K562 (cell line): ENCODE results near the gene ARMCX6. TPM values are rescaled to one million over a fixed set of nuclear protein-coding genes. Genes with fewer than 3 reads are reported as not detected.

Source experiments
- CBFA2T2 ChIP-seq: fragments of 450-650 bp; conservative IDR thresholded peaks from 2 replicates; pipeline ENCODE4 v1.6.1; 2017; ENCODE audit warnings: mild to moderate bottlenecking
- CREM ChIP-seq: IDR thresholded peaks from 2 replicates; pipeline ENCODE4 v1.6.1; 2014; ENCODE audit warnings: antibody characterized with exemption, low read depth
- EGR1 ChIP-seq: fragments of 450-650 bp; conservative IDR thresholded peaks from 2 replicates; pipeline ENCODE4 v1.6.1; 2017; ENCODE audit warnings: mild to moderate bottlenecking
- FUS ChIP-seq: fragments of 200-400 bp; formaldehyde crosslinking; optimal IDR thresholded peaks from 2 replicates; pipeline ENCODE3; 2017; ENCODE audit warnings: low read depth, low read length
- NR2F6 ChIP-seq: fragments of 450-650 bp; formaldehyde crosslinking; IDR thresholded peaks from 2 replicates; pipeline ENCODE4 v1.4.0; 2020; ENCODE audit warnings: mild to moderate bottlenecking
- SNRNP70 ChIP-seq: fragments of 200-400 bp; formaldehyde crosslinking; optimal IDR thresholded peaks from 2 replicates; pipeline ENCODE3; 2017; ENCODE audit warnings: low read depth, low read length
- TCF7 ChIP-seq: sonication (generic); IDR thresholded peaks from 2 replicates; pipeline ENCODE4 v1.6.1; 2016; ENCODE audit warnings: antibody characterized with exemption, borderline replicate concordance
- XRCC3 ChIP-seq: fragments of 450-650 bp; IDR thresholded peaks from 2 replicates; pipeline ENCODE4 v1.6.1; 2017; ENCODE audit warnings: mild to moderate bottlenecking, moderate library complexity
- ZSCAN32 ChIP-seq: fragments of 450-650 bp; formaldehyde crosslinking; IDR thresholded peaks from 2 replicates; pipeline ENCODE4 v1.4.0; 2020; ENCODE audit warnings: mild to moderate bottlenecking, moderate library complexity
- polyA plus RNA-seq, 8 experiments: library from polyadenylated mRNA; depleted of rRNA in 4 of 8; stranded (reverse) in 5 of 8; unstranded in 3 of 8; fragments of >200 nt; fragmentation: Nextera tagmentation in 2 of 8; fragmentation: Illumina TruSeq in 1 of 8; extraction: Ambion mirVana in 2 of 8; extraction: Trizol in 1 of 8; gene quantifications; 2 replicates each; pipeline versions ENCODE4 v1.2.1 to v1.2.3, GENCODE V29; 2011 to 2014; ENCODE audit warnings: inconsistent platforms in 1 of 8, missing spikeins in 1 of 8
- total RNA-seq, 7 experiments: library from RNA; depleted of rRNA in 6 of 7; stranded (reverse); fragments of >200 nt in 6 of 7; fragmentation: Illumina TruSeq in 2 of 7; extraction: Trizol in 2 of 7; gene quantifications; 2 replicates each; pipeline versions ENCODE4 v1.2.1 to v1.2.3, GENCODE V29; 2011 to 2021; ENCODE audit warnings: low replicate concordance in 1 of 7
- TF ChIP-seq, protein P1 (sequence below), 2 experiments: fragments of 450-650 bp in 1 of 2; sonication (generic) in 1 of 2; formaldehyde crosslinking in 1 of 2; IDR thresholded peaks; 2 replicates each; pipeline versions ENCODE4 v1.7.1 to v1.9.0; 2016 to 2022; ENCODE audit warnings: inconsistent platforms in 1 of 2, mild to moderate bottlenecking in 1 of 2, missing genetic modification reagents in 1 of 2
- TF ChIP-seq, protein P2 (sequence below): fragments of 450-650 bp; IDR thresholded peaks from 2 replicates; pipeline ENCODE4 v1.6.1; 2017; ENCODE audit warnings: antibody characterized with exemption
- TF ChIP-seq, protein P3 (sequence below): IDR thresholded peaks from 2 replicates; pipeline ENCODE4 v1.6.1; 2016; ENCODE audit warnings: missing genetic modification characterization, missing compliant biosample characterization

Gene ARMCX6
- total and polyA plus RNA-seq, 9 of the 15 experiments (the other 6 are each of a cell fraction or from before 2014, with no cell fraction given): 15.4 to 41.2 (median 24.6) TPM

DNA sequence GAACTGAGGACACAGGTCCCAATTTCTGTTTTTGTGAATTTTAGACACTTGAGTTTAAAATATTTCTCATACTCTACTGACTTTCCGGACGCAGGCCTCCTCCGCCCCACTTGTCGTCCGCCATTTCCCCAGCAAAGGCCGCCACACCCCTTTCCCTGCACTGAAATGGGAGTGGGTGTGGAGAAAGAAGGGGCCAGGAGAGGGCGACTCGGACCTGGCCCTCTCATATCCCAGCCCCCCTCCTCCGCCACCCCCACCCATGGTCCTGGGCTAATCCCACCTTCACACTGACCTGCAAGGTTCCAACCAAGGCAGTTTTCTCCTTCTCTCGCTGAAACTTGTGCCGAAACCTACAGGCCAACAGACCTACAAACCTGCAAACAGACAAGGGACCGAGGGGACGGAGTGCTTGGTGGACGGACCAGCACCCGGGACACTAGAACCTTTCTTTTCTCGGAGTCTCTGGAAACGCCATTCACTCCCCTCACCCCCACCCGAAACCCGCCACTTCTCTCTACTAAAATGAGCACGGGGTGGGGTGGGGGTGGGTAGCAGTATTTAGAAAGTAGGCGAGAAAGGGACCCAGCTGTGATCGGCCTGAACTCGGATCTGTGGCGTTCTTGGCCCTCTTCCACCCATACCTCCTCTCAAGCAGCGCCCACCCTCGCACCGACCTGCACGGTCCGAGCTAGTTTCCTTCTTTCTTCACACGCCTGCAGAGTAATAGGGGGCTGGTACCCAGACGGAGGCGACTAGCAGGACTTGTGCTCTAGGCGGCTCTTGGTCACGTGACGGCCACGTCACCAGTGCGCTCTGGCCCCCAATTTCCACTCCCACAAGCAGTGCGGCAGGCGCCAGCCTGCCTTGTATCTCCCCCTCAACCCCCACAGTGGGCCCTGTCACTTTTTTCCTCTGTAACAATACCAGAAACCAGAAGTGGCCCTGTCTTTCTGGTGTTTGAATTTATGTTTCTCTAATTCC lies at the start of gene ARMCX6 (continued):
- TF ChIP-seq, protein P1, sequence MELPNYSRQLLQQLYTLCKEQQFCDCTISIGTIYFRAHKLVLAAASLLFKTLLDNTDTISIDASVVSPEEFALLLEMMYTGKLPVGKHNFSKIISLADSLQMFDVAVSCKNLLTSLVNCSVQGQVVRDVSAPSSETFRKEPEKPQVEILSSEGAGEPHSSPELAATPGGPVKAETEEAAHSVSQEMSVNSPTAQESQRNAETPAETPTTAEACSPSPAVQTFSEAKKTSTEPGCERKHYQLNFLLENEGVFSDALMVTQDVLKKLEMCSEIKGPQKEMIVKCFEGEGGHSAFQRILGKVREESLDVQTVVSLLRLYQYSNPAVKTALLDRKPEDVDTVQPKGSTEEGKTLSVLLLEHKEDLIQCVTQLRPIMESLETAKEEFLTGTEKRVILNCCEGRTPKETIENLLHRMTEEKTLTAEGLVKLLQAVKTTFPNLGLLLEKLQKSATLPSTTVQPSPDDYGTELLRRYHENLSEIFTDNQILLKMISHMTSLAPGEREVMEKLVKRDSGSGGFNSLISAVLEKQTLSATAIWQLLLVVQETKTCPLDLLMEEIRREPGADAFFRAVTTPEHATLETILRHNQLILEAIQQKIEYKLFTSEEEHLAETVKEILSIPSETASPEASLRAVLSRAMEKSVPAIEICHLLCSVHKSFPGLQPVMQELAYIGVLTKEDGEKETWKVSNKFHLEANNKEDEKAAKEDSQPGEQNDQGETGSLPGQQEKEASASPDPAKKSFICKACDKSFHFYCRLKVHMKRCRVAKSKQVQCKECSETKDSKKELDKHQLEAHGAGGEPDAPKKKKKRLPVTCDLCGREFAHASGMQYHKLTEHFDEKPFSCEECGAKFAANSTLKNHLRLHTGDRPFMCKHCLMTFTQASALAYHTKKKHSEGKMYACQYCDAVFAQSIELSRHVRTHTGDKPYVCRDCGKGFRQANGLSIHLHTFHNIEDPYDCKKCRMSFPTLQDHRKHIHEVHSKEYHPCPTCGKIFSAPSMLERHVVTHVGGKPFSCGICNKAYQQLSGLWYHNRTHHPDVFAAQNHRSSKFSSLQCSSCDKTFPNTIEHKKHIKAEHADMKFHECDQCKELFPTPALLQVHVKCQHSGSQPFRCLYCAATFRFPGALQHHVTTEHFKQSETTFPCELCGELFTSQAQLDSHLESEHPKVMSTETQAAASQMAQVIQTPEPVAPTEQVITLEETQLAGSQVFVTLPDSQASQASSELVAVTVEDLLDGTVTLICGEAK (IDR thresholded peaks at IDR 0.05): no peak
- TF ChIP-seq, protein P1 (CRISPR knock-in tag; IDR thresholded peaks at IDR 0.05): no peak
- TF ChIP-seq, protein P2, sequence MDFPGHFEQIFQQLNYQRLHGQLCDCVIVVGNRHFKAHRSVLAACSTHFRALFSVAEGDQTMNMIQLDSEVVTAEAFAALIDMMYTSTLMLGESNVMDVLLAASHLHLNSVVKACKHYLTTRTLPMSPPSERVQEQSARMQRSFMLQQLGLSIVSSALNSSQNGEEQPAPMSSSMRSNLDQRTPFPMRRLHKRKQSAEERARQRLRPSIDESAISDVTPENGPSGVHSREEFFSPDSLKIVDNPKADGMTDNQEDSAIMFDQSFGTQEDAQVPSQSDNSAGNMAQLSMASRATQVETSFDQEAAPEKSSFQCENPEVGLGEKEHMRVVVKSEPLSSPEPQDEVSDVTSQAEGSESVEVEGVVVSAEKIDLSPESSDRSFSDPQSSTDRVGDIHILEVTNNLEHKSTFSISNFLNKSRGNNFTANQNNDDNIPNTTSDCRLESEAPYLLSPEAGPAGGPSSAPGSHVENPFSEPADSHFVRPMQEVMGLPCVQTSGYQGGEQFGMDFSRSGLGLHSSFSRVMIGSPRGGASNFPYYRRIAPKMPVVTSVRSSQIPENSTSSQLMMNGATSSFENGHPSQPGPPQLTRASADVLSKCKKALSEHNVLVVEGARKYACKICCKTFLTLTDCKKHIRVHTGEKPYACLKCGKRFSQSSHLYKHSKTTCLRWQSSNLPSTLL: no peak
- TF ChIP-seq TCF7 (no peak), XRCC3 (no peak), NR2F6 (no peak), CREM (peak; percentile 88), CBFA2T2 (peak; percentile 83), EGR1 (0 out of 2 replicates have a peak, but pooled peaks have one; percentile 24), SNRNP70 (no peak), ZSCAN32 (CRISPR knock-in tag) (no peak), FUS (no peak)
- TF ChIP-seq, protein P3, sequence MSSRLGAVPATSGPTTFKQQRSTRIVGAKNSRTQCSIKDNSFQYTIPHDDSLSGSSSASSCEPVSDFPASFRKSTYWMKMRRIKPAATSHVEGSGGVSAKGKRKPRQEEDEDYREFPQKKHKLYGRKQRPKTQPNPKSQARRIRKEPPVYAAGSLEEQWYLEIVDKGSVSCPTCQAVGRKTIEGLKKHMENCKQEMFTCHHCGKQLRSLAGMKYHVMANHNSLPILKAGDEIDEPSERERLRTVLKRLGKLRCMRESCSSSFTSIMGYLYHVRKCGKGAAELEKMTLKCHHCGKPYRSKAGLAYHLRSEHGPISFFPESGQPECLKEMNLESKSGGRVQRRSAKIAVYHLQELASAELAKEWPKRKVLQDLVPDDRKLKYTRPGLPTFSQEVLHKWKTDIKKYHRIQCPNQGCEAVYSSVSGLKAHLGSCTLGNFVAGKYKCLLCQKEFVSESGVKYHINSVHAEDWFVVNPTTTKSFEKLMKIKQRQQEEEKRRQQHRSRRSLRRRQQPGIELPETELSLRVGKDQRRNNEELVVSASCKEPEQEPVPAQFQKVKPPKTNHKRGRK (tag): no peak
